ENCODE results near the gene DCLK2.

Gene DCLK2

DNA sequence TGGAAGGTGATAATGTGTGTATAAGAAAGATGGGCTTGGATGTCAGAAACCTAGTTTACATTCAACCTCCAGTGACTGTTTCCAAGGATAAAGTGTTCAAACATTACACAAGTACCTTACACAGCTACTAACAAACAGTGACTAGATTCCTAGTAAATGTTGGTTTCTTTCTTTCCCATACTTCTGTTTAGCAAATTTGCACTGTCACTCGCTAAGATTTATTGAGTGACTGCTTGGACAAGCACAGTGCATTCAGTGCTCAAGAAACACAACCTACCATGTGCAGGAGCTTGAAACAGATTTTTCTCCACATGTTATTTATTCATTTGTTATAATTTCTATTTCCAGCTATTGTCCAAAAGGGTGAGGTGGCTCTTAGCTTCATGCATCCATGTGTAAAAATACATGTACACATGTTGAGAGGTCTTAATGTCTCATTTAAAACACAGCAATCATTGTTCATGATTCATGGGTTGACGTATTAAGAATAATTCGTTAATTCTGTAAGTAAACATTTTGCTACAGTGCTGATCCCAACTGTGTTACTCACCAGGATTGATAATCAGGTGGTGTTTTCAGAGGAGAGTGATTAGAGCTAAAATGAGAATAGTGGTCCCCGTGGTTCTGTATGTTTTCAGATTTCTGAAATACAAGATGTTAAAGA lies 153.0 kb downstream of the DCLK2 start:
- Histone ChIP-seq H3K4me3 (ENCODE audit: control insufficient read depth in 1 of 7, extremely low read depth in 1 of 7, insufficient read depth in 4 of 7, low read depth in 2 of 7, low read length in 6 of 7) (no peak overlapping the region), H3K27me3 (replicated peaks in 2 of 5; ENCODE audit: control insufficient read depth in 4 of 5, insufficient read depth in 5 of 5, low read length in 4 of 5) (no peaks in the 10 kb centered on the region), H3K4me1 (ENCODE audit: control extremely low read depth in 1 of 4, control insufficient read depth in 4 of 4, insufficient read depth in 4 of 4, low read length in 3 of 4) (no peaks in the 10 kb centered on the region), H3K9me3 (ENCODE audit: control extremely low read depth in 1 of 5, control insufficient read depth in 4 of 5, insufficient read depth in 2 of 5, low read depth in 1 of 5, low read length in 4 of 5) (no peaks in the 10 kb centered on the region), H3K36me3 (ENCODE audit: control insufficient read depth in 4 of 4, insufficient read depth in 4 of 4, low read length in 3 of 4) (peaks cover 0 to 22% (median 1%) of the 10 kb centered on the region in 4 experiments), H3K27ac (ENCODE audit: insufficient read depth in 1 of 2, low read depth in 1 of 2, low read length in 2 of 2, poor library complexity in 1 of 2, severe bottlenecking in 2 of 2) (no peak overlapping the region)
- DNase-seq = no peak
- ChIA-PET POLR2A (no interaction called here), CTCF (interaction anchor here (1.1 to 2.4 kb wide), 2 partner anchors 12 to 13 kb away, joined by 4 to 8 read pairs; no protein-coding TSS in a partner anchor)
- no CpG with 5 or more reads among the region's 4 CpGs for WGBS (ENCODE audit: insufficient coverage)

DNA sequence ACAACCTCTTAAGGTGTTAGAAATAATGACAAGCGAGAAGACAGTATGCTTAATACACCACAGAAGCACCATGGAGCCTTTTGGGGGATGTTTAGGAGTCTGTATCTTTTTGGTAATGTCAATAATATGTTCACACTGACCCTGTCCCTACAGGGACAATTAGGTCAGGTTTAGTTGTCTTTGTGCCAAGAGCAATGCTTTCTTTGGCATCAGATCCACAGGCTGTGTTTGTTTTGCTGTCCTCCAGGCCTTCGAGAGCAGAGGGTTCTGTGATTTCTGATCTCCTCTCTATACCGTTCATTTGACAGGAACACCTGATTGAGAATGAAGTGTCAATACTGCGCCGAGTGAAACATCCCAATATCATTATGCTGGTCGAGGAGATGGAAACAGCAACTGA lies 153.8 kb downstream of the DCLK2 start:
- Histone ChIP-seq H3K9me3 (ENCODE audit: control extremely low read depth in 1 of 5, control insufficient read depth in 4 of 5, insufficient read depth in 2 of 5, low read depth in 1 of 5, low read length in 4 of 5) (no peaks in the 10 kb centered on the region), H3K4me3 (ENCODE audit: control insufficient read depth in 1 of 7, extremely low read depth in 1 of 7, insufficient read depth in 4 of 7, low read depth in 2 of 7, low read length in 6 of 7) (no peak overlapping the region), H3K27ac (ENCODE audit: insufficient read depth in 1 of 2, low read depth in 1 of 2, low read length in 2 of 2, poor library complexity in 1 of 2, severe bottlenecking in 2 of 2) (no peak overlapping the region), H3K27me3 (replicated peaks in 2 of 5; ENCODE audit: control insufficient read depth in 4 of 5, insufficient read depth in 5 of 5, low read length in 4 of 5) (no peaks in the 10 kb centered on the region), H3K4me1 (ENCODE audit: control extremely low read depth in 1 of 4, control insufficient read depth in 4 of 4, insufficient read depth in 4 of 4, low read length in 3 of 4) (no peaks in the 10 kb centered on the region), H3K36me3 (ENCODE audit: control insufficient read depth in 4 of 4, insufficient read depth in 4 of 4, low read length in 3 of 4) (peaks cover 0 to 22% (median 1%) of the 10 kb centered on the region in 4 experiments)
- WGBS (ENCODE audit: insufficient coverage) = 92% methylated on average over 5 of the region's 6 CpGs
- CTCF ChIA-PET = interaction anchor here (2.4 kb wide), 1 partner anchor 11 kb away, joined by 8 read pairs; no protein-coding TSS in a partner anchor
- POLR2A ChIA-PET = no interaction called here
- DNase-seq = no peak

DNA sequence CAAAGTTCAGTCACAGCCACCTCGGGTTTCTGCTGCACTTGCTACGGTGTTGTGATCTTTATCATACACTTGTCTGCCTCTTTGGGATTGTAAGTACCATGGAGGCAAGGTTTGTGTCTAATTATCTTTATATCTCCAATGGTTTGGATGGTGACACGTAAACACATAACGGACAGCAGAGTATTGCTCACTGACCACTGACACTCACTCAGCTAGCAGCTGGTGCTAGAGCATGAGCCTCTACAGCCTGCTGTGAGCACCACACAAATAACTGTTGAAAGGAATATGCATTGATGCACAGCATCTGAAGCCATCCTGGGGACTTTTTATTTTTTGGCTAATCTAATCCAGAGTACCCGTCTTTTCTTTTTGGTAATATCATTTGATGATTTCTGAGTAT lies 156.0 kb downstream of the DCLK2 start:
- 100% methylated on average over 2 of the region's 5 CpGs for WGBS (ENCODE audit: insufficient coverage)
- H3K9me3 ChIP-seq (ENCODE audit: control extremely low read depth in 1 of 5, control insufficient read depth in 4 of 5, insufficient read depth in 2 of 5, low read depth in 1 of 5, low read length in 4 of 5) = no peaks in the 10 kb centered on the region
- ChIA-PET POLR2A (no interaction called here), CTCF (interaction anchor here (1.3 kb wide), 1 partner anchor 8 kb away, joined by 6 read pairs; no protein-coding TSS in a partner anchor)
- peaks cover 0 to 19% (median 1%) of the 10 kb centered on the region in 4 experiments for H3K36me3 ChIP-seq (ENCODE audit: control insufficient read depth in 4 of 4, insufficient read depth in 4 of 4, low read length in 3 of 4)
- H3K27me3 ChIP-seq (replicated peaks in 2 of 5; ENCODE audit: control insufficient read depth in 4 of 5, insufficient read depth in 5 of 5, low read length in 4 of 5) = no peaks in the 10 kb centered on the region
- H3K27ac ChIP-seq (ENCODE audit: insufficient read depth in 1 of 2, low read depth in 1 of 2, low read length in 2 of 2, poor library complexity in 1 of 2, severe bottlenecking in 2 of 2) = no peak overlapping the region
- no peak overlapping the region for H3K4me3 ChIP-seq (ENCODE audit: control insufficient read depth in 1 of 7, extremely low read depth in 1 of 7, insufficient read depth in 4 of 7, low read depth in 2 of 7, low read length in 6 of 7)
- H3K4me1 ChIP-seq (ENCODE audit: control extremely low read depth in 1 of 4, control insufficient read depth in 4 of 4, insufficient read depth in 4 of 4, low read length in 3 of 4) = no peaks in the 10 kb centered on the region
- no peak for DNase-seq

DNA sequence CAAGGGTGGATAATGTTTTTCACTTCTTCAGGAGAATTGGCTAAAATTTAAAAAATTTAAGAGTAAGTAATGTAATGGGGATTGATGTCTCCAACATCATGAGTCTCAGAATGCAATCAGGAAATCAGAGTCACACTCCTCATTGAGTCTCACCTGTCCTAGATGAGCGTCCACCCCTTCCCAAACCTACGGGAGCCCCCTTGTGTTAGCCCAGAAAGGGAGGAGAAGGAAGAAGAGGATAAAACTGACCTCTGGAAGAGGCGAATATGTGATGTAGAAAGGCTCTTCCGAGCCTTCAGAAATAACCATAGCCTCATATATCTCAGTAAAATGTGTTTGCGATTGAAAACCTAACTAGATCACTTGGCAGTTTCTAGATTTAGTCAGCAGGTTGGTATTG lies 157.1 kb downstream of the DCLK2 start:
- Histone ChIP-seq H3K9me3 (ENCODE audit: control extremely low read depth in 1 of 5, control insufficient read depth in 4 of 5, insufficient read depth in 2 of 5, low read depth in 1 of 5, low read length in 4 of 5) (no peaks in the 10 kb centered on the region), H3K4me1 (ENCODE audit: control extremely low read depth in 1 of 4, control insufficient read depth in 4 of 4, insufficient read depth in 4 of 4, low read length in 3 of 4) (no peaks in the 10 kb centered on the region), H3K4me3 (ENCODE audit: control insufficient read depth in 1 of 7, extremely low read depth in 1 of 7, insufficient read depth in 4 of 7, low read depth in 2 of 7, low read length in 6 of 7) (no peak overlapping the region), H3K27ac (ENCODE audit: insufficient read depth in 1 of 2, low read depth in 1 of 2, low read length in 2 of 2, poor library complexity in 1 of 2, severe bottlenecking in 2 of 2) (no peak overlapping the region), H3K27me3 (replicated peaks in 2 of 5; ENCODE audit: control insufficient read depth in 4 of 5, insufficient read depth in 5 of 5, low read length in 4 of 5) (no peaks in the 10 kb centered on the region), H3K36me3 (ENCODE audit: control insufficient read depth in 4 of 4, insufficient read depth in 4 of 4, low read length in 3 of 4) (peaks cover 0 to 19% (median 1%) of the 10 kb centered on the region in 4 experiments)
- no peak for DNase-seq
- WGBS (ENCODE audit: insufficient coverage) = no CpG with 5 or more reads among the region's 5 CpGs
- CTCF ChIA-PET = no interaction called here
- POLR2A ChIA-PET = no interaction called here

DNA sequence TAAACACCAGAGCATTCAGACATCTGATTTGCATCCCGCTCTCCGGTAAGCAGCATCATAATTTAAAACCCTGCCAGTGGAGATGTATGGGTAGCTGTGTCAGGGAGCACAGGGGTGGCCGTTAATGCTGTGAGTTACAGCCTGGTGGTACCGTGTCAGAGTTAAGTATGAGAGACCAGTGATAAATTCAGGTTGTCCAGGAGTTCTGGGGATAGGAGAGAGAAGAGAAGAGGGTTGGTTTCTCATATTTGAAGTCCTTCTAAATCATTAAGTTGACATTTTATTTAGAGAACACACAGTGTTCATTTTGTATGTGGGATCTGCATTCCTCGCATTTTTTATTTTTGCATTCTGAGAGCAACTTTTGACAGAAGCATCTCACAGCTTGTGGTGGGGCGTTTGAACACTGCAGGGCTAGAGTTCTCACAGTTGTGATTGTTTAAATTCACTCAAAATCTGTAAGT lies 157.6 kb downstream of the DCLK2 start:
- ChIA-PET POLR2A (no interaction called here), CTCF (no interaction called here)
- Histone ChIP-seq H3K4me3 (ENCODE audit: control insufficient read depth in 1 of 7, extremely low read depth in 1 of 7, insufficient read depth in 4 of 7, low read depth in 2 of 7, low read length in 6 of 7) (no peak overlapping the region), H3K4me1 (ENCODE audit: control extremely low read depth in 1 of 4, control insufficient read depth in 4 of 4, insufficient read depth in 4 of 4, low read length in 3 of 4) (no peaks in the 10 kb centered on the region), H3K27ac (ENCODE audit: insufficient read depth in 1 of 2, low read depth in 1 of 2, low read length in 2 of 2, poor library complexity in 1 of 2, severe bottlenecking in 2 of 2) (no peak overlapping the region), H3K27me3 (replicated peaks in 2 of 5; ENCODE audit: control insufficient read depth in 4 of 5, insufficient read depth in 5 of 5, low read length in 4 of 5) (no peaks in the 10 kb centered on the region), H3K9me3 (ENCODE audit: control extremely low read depth in 1 of 5, control insufficient read depth in 4 of 5, insufficient read depth in 2 of 5, low read depth in 1 of 5, low read length in 4 of 5) (no peaks in the 10 kb centered on the region), H3K36me3 (ENCODE audit: control insufficient read depth in 4 of 4, insufficient read depth in 4 of 4, low read length in 3 of 4) (peaks cover 0 to 19% (median 1%) of the 10 kb centered on the region in 4 experiments)
- DNase-seq = no peak
- WGBS (ENCODE audit: insufficient coverage) = 100% methylated on average over 3 of the region's 6 CpGs

DNA sequence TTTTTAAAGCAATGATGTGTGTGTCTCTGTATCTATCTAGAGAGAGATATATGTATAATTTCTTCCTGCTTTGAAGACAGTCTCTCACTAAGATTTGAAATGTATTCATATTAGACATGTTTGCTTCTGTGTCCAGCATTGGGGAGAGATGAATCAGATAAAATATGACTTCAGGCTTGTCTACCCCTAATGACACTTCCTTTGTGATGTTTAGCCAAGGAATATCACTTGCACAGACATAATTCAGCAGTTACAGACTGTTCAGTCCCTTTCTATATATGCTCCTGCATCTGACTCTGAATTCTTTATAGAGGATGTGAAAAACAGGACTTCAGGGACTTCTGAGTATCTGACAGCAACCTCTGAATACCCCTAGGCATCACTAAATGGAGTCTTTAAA lies 158.4 kb downstream of the DCLK2 start:
- no peak overlapping the region for H3K27ac ChIP-seq (ENCODE audit: insufficient read depth in 1 of 2, low read depth in 1 of 2, low read length in 2 of 2, poor library complexity in 1 of 2, severe bottlenecking in 2 of 2)
- H3K4me1 ChIP-seq (ENCODE audit: control extremely low read depth in 1 of 4, control insufficient read depth in 4 of 4, insufficient read depth in 4 of 4, low read length in 3 of 4) = no peaks in the 10 kb centered on the region
- no peak for DNase-seq
- no peaks in the 10 kb centered on the region for H3K9me3 ChIP-seq (ENCODE audit: control extremely low read depth in 1 of 5, control insufficient read depth in 4 of 5, insufficient read depth in 2 of 5, low read depth in 1 of 5, low read length in 4 of 5)
- CTCF ChIA-PET = no interaction called here
- H3K27me3 ChIP-seq (replicated peaks in 2 of 5; ENCODE audit: control insufficient read depth in 4 of 5, insufficient read depth in 5 of 5, low read length in 4 of 5) = no peaks in the 10 kb centered on the region
- H3K36me3 ChIP-seq (ENCODE audit: control insufficient read depth in 4 of 4, insufficient read depth in 4 of 4, low read length in 3 of 4) = peaks cover 0 to 19% (median 1%) of the 10 kb centered on the region in 4 experiments
- POLR2A ChIA-PET = no interaction called here
- no peak overlapping the region for H3K4me3 ChIP-seq (ENCODE audit: control insufficient read depth in 1 of 7, extremely low read depth in 1 of 7, insufficient read depth in 4 of 7, low read depth in 2 of 7, low read length in 6 of 7)

DNA sequence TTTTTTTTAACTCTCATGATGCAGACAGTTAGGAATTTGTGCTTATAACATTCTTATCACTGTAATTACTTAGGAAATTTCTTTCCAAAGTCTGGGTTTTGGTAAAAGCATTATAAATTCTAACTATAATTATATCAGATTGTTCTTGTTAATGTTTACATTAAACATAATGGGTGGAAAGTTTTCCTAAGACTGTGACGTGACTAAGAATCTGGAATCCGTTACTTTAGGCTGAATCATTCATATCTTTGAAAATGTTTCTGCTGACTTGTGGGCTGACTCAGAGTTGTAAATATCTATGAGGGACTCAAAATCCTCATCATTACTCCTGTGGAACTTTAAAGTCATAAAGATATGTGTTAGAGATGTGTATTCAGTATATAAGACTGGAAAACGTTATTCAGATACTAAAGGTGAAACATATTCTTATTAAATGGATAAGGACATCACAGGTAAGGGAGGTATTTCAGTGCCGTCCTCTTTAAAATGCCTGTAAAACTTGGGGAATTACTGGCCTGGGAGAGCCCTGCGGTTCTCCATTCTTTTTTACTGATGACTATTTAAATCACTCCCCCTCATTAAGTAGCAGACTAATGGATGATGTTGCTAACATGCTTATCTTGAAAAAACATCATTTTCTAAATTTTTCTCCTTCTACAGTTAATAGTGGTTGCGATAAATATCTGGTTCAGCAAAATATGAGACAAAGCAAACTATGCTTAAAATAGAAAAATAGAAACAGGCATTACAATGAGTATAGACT lies 159.0 kb downstream of the DCLK2 start:
- WGBS (ENCODE audit: insufficient coverage) = 94% methylated on average over 3 of the region's 6 CpGs
- Histone ChIP-seq H3K27ac (ENCODE audit: insufficient read depth in 1 of 2, low read depth in 1 of 2, low read length in 2 of 2, poor library complexity in 1 of 2, severe bottlenecking in 2 of 2) (no peak overlapping the region), H3K9me3 (ENCODE audit: control extremely low read depth in 1 of 5, control insufficient read depth in 4 of 5, insufficient read depth in 2 of 5, low read depth in 1 of 5, low read length in 4 of 5) (no peaks in the 10 kb centered on the region), H3K4me3 (ENCODE audit: control insufficient read depth in 1 of 7, extremely low read depth in 1 of 7, insufficient read depth in 4 of 7, low read depth in 2 of 7, low read length in 6 of 7) (no peak overlapping the region), H3K27me3 (replicated peaks in 2 of 5; ENCODE audit: control insufficient read depth in 4 of 5, insufficient read depth in 5 of 5, low read length in 4 of 5) (no peaks in the 10 kb centered on the region), H3K4me1 (ENCODE audit: control extremely low read depth in 1 of 4, control insufficient read depth in 4 of 4, insufficient read depth in 4 of 4, low read length in 3 of 4) (no peaks in the 10 kb centered on the region), H3K36me3 (ENCODE audit: control insufficient read depth in 4 of 4, insufficient read depth in 4 of 4, low read length in 3 of 4) (peaks cover 0 to 19% (median 1%) of the 10 kb centered on the region in 4 experiments)
- ChIA-PET CTCF (no interaction called here), POLR2A (no interaction called here)
- no peak for DNase-seq

All from common myeloid progenitor, CD34-positive (primary cell).